ENCODE results near the gene COL20A1. TPM values are rescaled to one million over a fixed set of nuclear protein-coding genes. Genes with fewer than 3 reads are reported as not detected.

COL20A1 gene
- total RNA-seq, 1 donor from 2014 or later = not detected

DNA sequence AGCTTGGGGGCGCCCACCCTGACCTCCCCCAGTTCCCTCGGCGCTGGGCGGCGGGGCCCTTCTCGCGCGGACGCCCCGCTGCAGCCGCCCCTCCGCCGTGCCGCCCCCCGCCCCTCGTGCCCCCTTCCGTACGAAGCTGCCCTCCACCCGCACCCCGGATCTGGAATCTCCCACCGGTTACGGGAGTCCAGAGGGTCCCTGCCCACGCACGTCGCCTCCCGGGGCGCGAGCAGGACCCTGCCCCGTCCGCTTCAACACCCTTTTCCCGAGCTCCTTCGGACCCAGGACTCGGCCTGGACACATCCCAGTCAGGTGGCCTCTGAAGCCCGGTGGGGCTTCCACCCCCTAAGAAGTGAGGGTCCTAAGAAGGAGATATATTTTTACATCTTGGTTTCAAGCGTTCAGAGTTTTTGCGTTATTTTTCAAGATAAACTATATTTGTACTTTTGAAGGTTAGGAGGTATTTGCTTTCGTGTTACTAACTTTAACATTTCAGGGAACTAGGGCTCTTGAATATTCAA is 19.9 kb upstream of the COL20A1 start:
- peaks cover 12% of the 10 kb centered on the region for H3K27me3 Mint-ChIP-seq (ENCODE audit: unreplicated experiment)
- H3K4me1 Mint-ChIP-seq (ENCODE audit: unreplicated experiment) = peaks cover 10% of the 10 kb centered on the region
- TF ChIP-seq, protein P1, sequence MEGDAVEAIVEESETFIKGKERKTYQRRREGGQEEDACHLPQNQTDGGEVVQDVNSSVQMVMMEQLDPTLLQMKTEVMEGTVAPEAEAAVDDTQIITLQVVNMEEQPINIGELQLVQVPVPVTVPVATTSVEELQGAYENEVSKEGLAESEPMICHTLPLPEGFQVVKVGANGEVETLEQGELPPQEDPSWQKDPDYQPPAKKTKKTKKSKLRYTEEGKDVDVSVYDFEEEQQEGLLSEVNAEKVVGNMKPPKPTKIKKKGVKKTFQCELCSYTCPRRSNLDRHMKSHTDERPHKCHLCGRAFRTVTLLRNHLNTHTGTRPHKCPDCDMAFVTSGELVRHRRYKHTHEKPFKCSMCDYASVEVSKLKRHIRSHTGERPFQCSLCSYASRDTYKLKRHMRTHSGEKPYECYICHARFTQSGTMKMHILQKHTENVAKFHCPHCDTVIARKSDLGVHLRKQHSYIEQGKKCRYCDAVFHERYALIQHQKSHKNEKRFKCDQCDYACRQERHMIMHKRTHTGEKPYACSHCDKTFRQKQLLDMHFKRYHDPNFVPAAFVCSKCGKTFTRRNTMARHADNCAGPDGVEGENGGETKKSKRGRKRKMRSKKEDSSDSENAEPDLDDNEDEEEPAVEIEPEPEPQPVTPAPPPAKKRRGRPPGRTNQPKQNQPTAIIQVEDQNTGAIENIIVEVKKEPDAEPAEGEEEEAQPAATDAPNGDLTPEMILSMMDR (IDR thresholded peaks at IDR 0.05; ENCODE audit: unreplicated experiment) = no peak
- no peak for DNase-seq (ENCODE audit: low spot score)
- H3K36me3 Mint-ChIP-seq (ENCODE audit: low read depth, unreplicated experiment) = peaks cover 5% of the 10 kb centered on the region
- no peaks in the 10 kb centered on the region for H3K9me3 Mint-ChIP-seq (ENCODE audit: unreplicated experiment)
- peak overlapping the region; percentile 84 for H3K27ac Mint-ChIP-seq (ENCODE audit: unreplicated experiment)
- peak overlapping the region; percentile 96 for H3K4me3 Mint-ChIP-seq (ENCODE audit: unreplicated experiment)

DNA sequence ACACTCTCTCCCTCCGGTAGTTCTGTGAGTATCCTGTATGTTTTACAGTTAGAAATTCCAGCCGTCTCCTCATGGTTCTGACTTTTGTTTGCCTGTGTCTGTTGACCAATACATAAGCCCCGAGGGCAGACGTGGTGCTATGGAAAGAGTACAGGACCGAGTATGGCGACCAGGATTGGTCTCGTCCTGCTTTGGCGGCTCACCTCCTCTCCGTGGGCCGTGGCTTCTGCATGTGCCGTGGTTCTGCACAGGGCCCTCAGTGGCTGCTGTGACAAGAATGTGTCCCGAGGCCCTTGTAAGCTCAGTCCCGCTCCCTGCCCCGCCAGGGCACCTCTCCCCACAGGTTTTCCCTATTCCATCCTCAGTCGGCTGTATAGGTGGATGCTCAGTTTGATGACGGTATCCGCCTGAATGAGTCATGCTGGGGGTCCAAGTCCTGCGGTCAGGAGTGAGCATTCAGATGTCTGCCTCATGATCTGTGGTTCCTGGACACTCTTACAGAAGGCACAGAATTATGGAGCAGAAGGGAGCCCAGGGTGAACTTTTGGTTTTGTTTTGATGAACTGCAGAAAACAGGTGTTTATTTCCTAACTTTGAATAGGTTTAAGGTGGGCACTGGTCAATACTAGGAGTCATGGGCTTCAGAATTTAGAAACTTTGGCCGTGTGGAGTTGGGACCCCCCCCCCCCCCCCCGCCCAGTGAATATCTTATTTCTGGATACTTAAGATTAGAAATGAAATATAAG is 19.2 kb upstream of the COL20A1 start:
- TF ChIP-seq, protein P1 (IDR thresholded peaks at IDR 0.05; ENCODE audit: unreplicated experiment) = no peak

DNA sequence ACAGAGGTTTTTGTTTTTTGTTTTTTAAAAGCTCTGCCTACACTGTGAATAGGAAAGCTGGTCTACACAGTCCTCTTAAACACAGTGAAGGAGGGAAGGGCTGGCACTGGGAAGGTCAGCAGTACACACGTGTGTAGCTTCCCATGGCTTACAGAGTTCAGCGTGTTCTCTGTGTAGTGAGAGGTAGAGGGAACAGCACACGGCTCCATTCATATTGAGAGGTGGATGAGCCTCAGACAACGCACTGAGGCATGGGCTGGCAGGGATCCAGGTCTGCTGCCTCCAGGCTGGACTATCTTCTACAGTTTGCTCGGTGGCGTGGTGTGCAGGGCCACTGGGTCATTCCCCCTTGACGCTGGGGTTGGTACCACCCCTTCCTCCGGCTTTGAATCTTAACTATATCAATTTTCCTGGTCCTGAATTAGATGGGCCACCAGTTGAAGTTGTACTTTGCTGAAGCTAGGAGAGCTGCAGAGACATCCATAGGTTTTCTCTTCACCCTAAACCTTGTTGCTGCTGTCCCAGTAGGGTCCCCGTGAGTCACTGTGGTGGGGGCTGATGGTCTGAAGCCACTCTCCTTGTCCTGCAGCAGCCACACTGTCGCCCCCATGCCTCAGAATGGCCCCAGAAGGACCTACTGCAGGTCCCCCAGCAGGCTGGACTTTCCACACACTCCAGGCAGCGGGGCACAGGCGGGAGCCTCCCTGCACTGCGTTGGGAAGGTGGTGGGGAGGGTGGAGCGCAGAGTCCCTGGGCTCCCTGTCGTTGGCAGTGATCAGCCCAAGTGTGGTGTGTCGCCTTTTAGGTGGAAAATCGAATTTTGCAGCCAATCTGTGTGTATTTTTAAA is 18.4 kb upstream of the COL20A1 start:
- Mint-ChIP-seq H3K4me3 (ENCODE audit: unreplicated experiment) (no peak overlapping the region), H3K27me3 (ENCODE audit: unreplicated experiment) (peaks cover 12% of the 10 kb centered on the region), H3K9me3 (ENCODE audit: unreplicated experiment) (no peaks in the 10 kb centered on the region), H3K27ac (ENCODE audit: unreplicated experiment) (no peak overlapping the region), H3K36me3 (ENCODE audit: low read depth, unreplicated experiment) (peaks cover 8% of the 10 kb centered on the region), H3K4me1 (ENCODE audit: unreplicated experiment) (peaks cover 10% of the 10 kb centered on the region)
- TF ChIP-seq, protein P1 (IDR thresholded peaks at IDR 0.05; ENCODE audit: unreplicated experiment) = no peak
- no peak for DNase-seq (ENCODE audit: low spot score)

More for the DNA sequence above, 19.2 kb upstream of the COL20A1 start:
- H3K27me3 Mint-ChIP-seq (ENCODE audit: unreplicated experiment) = peaks cover 12% of the 10 kb centered on the region
- peak overlapping the region; percentile 84 for H3K27ac Mint-ChIP-seq (ENCODE audit: unreplicated experiment)
- DNase-seq (ENCODE audit: low spot score) = no peak
- peaks cover 8% of the 10 kb centered on the region for H3K36me3 Mint-ChIP-seq (ENCODE audit: low read depth, unreplicated experiment)
- H3K4me3 Mint-ChIP-seq (ENCODE audit: unreplicated experiment) = peak overlapping the region; percentile 96
- peaks cover 10% of the 10 kb centered on the region for H3K4me1 Mint-ChIP-seq (ENCODE audit: unreplicated experiment)
- no peaks in the 10 kb centered on the region for H3K9me3 Mint-ChIP-seq (ENCODE audit: unreplicated experiment)

DNA sequence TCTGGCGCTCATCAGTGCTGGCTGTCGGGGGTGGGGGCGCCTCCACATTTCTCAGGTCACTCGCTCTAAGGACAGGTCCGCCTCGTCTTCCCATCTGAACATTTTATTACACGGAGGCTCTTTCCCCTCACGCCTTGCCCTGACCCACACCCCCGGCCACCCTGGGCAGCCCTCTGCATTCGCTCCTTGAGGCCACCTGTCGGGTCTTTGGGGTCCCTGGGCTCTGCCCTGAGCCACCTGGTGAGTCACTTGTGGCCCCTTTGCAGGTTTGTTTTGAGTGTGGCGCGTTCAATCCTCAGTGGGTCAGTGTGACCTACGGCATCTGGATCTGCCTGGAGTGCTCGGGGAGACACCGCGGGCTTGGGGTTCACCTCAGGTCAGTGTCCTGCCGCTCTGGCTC is 17.2 kb upstream of the COL20A1 start:
- H3K9me3 Mint-ChIP-seq (ENCODE audit: unreplicated experiment) = no peaks in the 10 kb centered on the region

More for the DNA sequence above, 17.2 kb upstream of the COL20A1 start:
- TF ChIP-seq, protein P1 (IDR thresholded peaks at IDR 0.05; ENCODE audit: unreplicated experiment) = no peak
- Mint-ChIP-seq H3K27ac (ENCODE audit: unreplicated experiment) (no peak overlapping the region), H3K4me1 (ENCODE audit: unreplicated experiment) (peaks cover 10% of the 10 kb centered on the region), H3K4me3 (ENCODE audit: unreplicated experiment) (no peak overlapping the region), H3K36me3 (ENCODE audit: low read depth, unreplicated experiment) (peaks cover 12% of the 10 kb centered on the region), H3K27me3 (ENCODE audit: unreplicated experiment) (peaks cover 12% of the 10 kb centered on the region)
- no peak for DNase-seq (ENCODE audit: low spot score)
